ENCODE measurements around the gene CHGA. TPM values are rescaled to one million over a fixed set of nuclear protein-coding genes. Genes with fewer than 3 reads are reported as not detected.

Gene CHGA
- total and polyA plus RNA-seq, 4 donors: 0.47 to 4.4 (median 0.82) TPM

GRCh38 chr14:92922155-92922735 is 705 bp upstream of the CHGA start:
- 59% methylated on average over 4 of the region's 4 CpGs for WGBS, 2 donors
- TF ChIP-seq CTCF (IDR thresholded peaks at IDR 0.05; ENCODE audit: control extremely low read depth, extremely low read depth): no peak
- H3K4me1 ChIP-seq (ENCODE audit: control insufficient read depth in 5 of 5, insufficient read depth in 5 of 5, low read length in 5 of 5): peaks cover 0 to 4% (median 0%) of the 10 kb centered on the region in 5 donors
- no peak for DNase-seq
- H3K27ac ChIP-seq (ENCODE audit: low read depth in 1 of 2, low read length in 1 of 2): no peak overlapping the region
- no peak overlapping the region for H3K9ac ChIP-seq (ENCODE audit: insufficient read depth in 1 of 2, low read length in 2 of 2)
- peaks cover 0 to 8% (median 7%) of the 10 kb centered on the region in 3 donors for H3K27me3 ChIP-seq (ENCODE audit: control insufficient read depth in 3 of 3, insufficient read depth in 3 of 3, low read length in 2 of 3)
- no peak overlapping the region for H3K4me3 ChIP-seq
- ATAC-seq (ENCODE audit: insufficient read depth, low FRiP score): no peak
- H3K36me3 ChIP-seq (ENCODE audit: control insufficient read depth in 4 of 4, insufficient read depth in 4 of 4, low read length in 4 of 4): no peaks in the 10 kb centered on the region
- H3K9me3 ChIP-seq (ENCODE audit: control insufficient read depth in 4 of 4, insufficient read depth in 3 of 4, low read length in 3 of 4): peaks cover 0 to 5% (median 0%) of the 10 kb centered on the region in 4 donors

- DNase-seq (no peak), ATAC-seq (ENCODE audit: insufficient read depth, low FRiP score) (no peak)
- Histone ChIP-seq H3K4me3 (no peak overlapping the region), H3K36me3 (ENCODE audit: control insufficient read depth in 4 of 4, insufficient read depth in 4 of 4, low read length in 4 of 4) (no peaks in the 10 kb centered on the region), H3K27me3 (ENCODE audit: control insufficient read depth in 3 of 3, insufficient read depth in 3 of 3, low read length in 2 of 3) (peaks cover 0 to 8% (median 7%) of the 10 kb centered on the region in 3 donors), H3K27ac (ENCODE audit: low read depth in 1 of 2, low read length in 1 of 2) (no peak overlapping the region), H3K9ac (ENCODE audit: insufficient read depth in 1 of 2, low read length in 2 of 2) (no peak overlapping the region), H3K4me1 (ENCODE audit: control insufficient read depth in 5 of 5, insufficient read depth in 5 of 5, low read length in 5 of 5) (peaks cover 0 to 4% (median 0%) of the 10 kb centered on the region in 5 donors), H3K9me3 (ENCODE audit: control insufficient read depth in 4 of 4, insufficient read depth in 3 of 4, low read length in 3 of 4) (peaks cover 0 to 5% (median 0%) of the 10 kb centered on the region in 4 donors)
- no peak for TF ChIP-seq CTCF (IDR thresholded peaks at IDR 0.05; ENCODE audit: control extremely low read depth, extremely low read depth)
- 35 to 45% methylated on average over 7 to 8 of the region's 8 CpGs for WGBS, 2 donors
Measured at GRCh38 chr14:92923744-92924103, 774 bp downstream of the CHGA start.

GRCh38 chr14:92924247-92924646 is 1.3 kb downstream of the CHGA start:
- H3K27me3 ChIP-seq (ENCODE audit: control insufficient read depth in 3 of 3, insufficient read depth in 3 of 3, low read length in 2 of 3): peaks cover 0 to 8% (median 7%) of the 10 kb centered on the region in 3 donors
- DNase-seq (no peak), ATAC-seq (ENCODE audit: insufficient read depth, low FRiP score) (no peak)
- WGBS, 2 donors: 51 to 58% methylated on average over 5 of the region's 5 CpGs
- no peak overlapping the region for H3K27ac ChIP-seq (ENCODE audit: low read depth in 1 of 2, low read length in 1 of 2)
- no peak for TF ChIP-seq CTCF (IDR thresholded peaks at IDR 0.05; ENCODE audit: control extremely low read depth, extremely low read depth)
- H3K4me1 ChIP-seq (ENCODE audit: control insufficient read depth in 5 of 5, insufficient read depth in 5 of 5, low read length in 5 of 5): peaks cover 0 to 4% (median 0%) of the 10 kb centered on the region in 5 donors
- peaks cover 0 to 5% (median 0%) of the 10 kb centered on the region in 4 donors for H3K9me3 ChIP-seq (ENCODE audit: control insufficient read depth in 4 of 4, insufficient read depth in 3 of 4, low read length in 3 of 4)
- no peak overlapping the region for H3K4me3 ChIP-seq
- H3K9ac ChIP-seq (ENCODE audit: insufficient read depth in 1 of 2, low read length in 2 of 2): no peak overlapping the region
- no peaks in the 10 kb centered on the region for H3K36me3 ChIP-seq (ENCODE audit: control insufficient read depth in 4 of 4, insufficient read depth in 4 of 4, low read length in 4 of 4)

DNA sequence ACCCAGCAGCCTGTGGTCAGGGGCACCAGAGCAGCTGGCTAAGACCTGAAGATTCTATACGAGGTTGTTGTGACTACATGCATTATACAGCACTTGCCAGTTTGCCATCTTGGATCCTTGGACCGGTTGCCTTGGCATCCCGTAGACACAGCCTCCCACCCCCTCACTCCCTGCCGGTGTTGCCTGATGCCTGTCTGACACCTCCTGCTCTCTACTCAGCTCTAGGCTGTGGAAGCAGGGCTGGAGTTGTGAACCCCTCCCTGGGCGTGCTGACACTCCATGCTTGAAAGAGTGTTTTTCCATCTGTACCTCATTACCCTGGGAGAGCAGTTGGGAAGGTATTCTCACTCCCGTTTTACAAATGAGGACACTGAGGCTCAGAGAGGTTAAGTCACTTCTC is 2.5 kb downstream of the CHGA start:
- Histone ChIP-seq H3K27ac (ENCODE audit: low read depth in 1 of 2, low read length in 1 of 2) (no peak overlapping the region), H3K9ac (ENCODE audit: insufficient read depth in 1 of 2, low read length in 2 of 2) (no peak overlapping the region), H3K4me3 (no peak overlapping the region), H3K27me3 (ENCODE audit: control insufficient read depth in 3 of 3, insufficient read depth in 3 of 3, low read length in 2 of 3) (peaks cover 0 to 8% (median 2%) of the 10 kb centered on the region in 3 donors), H3K36me3 (ENCODE audit: control insufficient read depth in 4 of 4, insufficient read depth in 4 of 4, low read length in 4 of 4) (no peaks in the 10 kb centered on the region), H3K4me1 (ENCODE audit: control insufficient read depth in 5 of 5, insufficient read depth in 5 of 5, low read length in 5 of 5) (peaks cover 0 to 4% (median 0%) of the 10 kb centered on the region in 5 donors), H3K9me3 (ENCODE audit: control insufficient read depth in 4 of 4, insufficient read depth in 3 of 4, low read length in 3 of 4) (peaks cover 0 to 3% (median 0%) of the 10 kb centered on the region in 4 donors)
- TF ChIP-seq CTCF (IDR thresholded peaks at IDR 0.05; ENCODE audit: control extremely low read depth, extremely low read depth): no peak
- DNase-seq (no peak), ATAC-seq (ENCODE audit: insufficient read depth, low FRiP score) (no peak)
- 66 to 70% methylated on average over 6 of the region's 6 CpGs for WGBS, 2 donors
